GM23338 (cell line): Measurements from ENCODE around the gene TPP2. TPM values are rescaled to one million over a fixed set of nuclear protein-coding genes. Genes with fewer than 3 reads are reported as not detected.

ENCODE experiments used
- polyA plus RNA-seq: library from polyadenylated mRNA; unstranded; fragments of >200 nt; fragmentation: Nextera tagmentation; extraction: Ambion mirVana; gene quantifications from 2 replicates; pipeline ENCODE4 v1.2.1, GENCODE V29; 2016
- total RNA-seq: library from RNA; depleted of rRNA; stranded (reverse); fragments of >200 nt; shearing (Covaris generic); gene quantifications from 2 replicates; pipeline ENCODE4 v1.2.3, GENCODE V29; 2014; rRNA removed

TPP2 gene
- total and polyA plus RNA-seq, 2 experiments from 2014 or later, result 56.6 to 111 TPM

Other genes with a start within 250 kb of the TPP2 start
- 0.03 TPM in 1 of 2 replicates, not detected in the other for gene FGF14, start 194.9 kb upstream of the TPP2 start, total RNA-seq
- gene FGF14, start 194.9 kb upstream of the TPP2 start, polyA plus RNA-seq, result 0.05 TPM in 1 of 2 replicates, not detected in the other
- not detected in 2 replicates for gene METTL21C, start 98.1 kb downstream of the TPP2 start, total RNA-seq
- not detected in 2 replicates for gene METTL21C, start 98.1 kb downstream of the TPP2 start, polyA plus RNA-seq
- gene TEX30, start 176.8 kb downstream of the TPP2 start, total RNA-seq, result 6.3 and 10.5 TPM in 2 replicates
- gene TEX30, start 176.8 kb downstream of the TPP2 start, polyA plus RNA-seq, result 28.2 and 30.3 TPM in 2 replicates
- 17.5 and 24.7 TPM in 2 replicates for gene POGLUT2, start 202.0 kb downstream of the TPP2 start, total RNA-seq
- 14.6 and 16.3 TPM in 2 replicates for gene POGLUT2, start 202.0 kb downstream of the TPP2 start, polyA plus RNA-seq
- gene BIVM, start 202.1 kb downstream of the TPP2 start, total RNA-seq, result 4.2 and 4.3 TPM in 2 replicates
- 2.3 and 3.2 TPM in 2 replicates for gene BIVM, start 202.1 kb downstream of the TPP2 start, polyA plus RNA-seq
- gene ERCC5, start 249.0 kb downstream of the TPP2 start, total RNA-seq, result 25.4 and 33.0 TPM in 2 replicates
- gene ERCC5, start 249.0 kb downstream of the TPP2 start, polyA plus RNA-seq, result 21.9 and 26.2 TPM in 2 replicates